ENCODE data around the gene OTOP3.
A peak's percentile ranks its signal among the peaks of the same experiment; 100 is the strongest.

OTOP3 gene

GRCh38 chr17:74978240-74978639 is 42.5 kb downstream of the OTOP3 start (continued):
- TF ChIP-seq PATZ1 (CRISPR knock-in tag; IDR thresholded peaks at IDR 0.05; ENCODE audit: borderline replicate concordance) = no peak
- no peak for TF ChIP-seq ISL1 (CRISPR knock-in tag; IDR thresholded peaks at IDR 0.05)
- no peak for TF ChIP-seq ZFP30 (CRISPR knock-in tag; IDR thresholded peaks at IDR 0.05)
- no peak for TF ChIP-seq PPARA (CRISPR knock-in tag; IDR thresholded peaks at IDR 0.05; ENCODE audit: borderline replicate concordance)
- TF ChIP-seq TOX (CRISPR knock-in tag; IDR thresholded peaks at IDR 0.05; ENCODE audit: borderline replicate concordance) = no peak

- no peak for ATAC-seq
- no peak for TF ChIP-seq ZNF8 (CRISPR knock-in tag; IDR thresholded peaks at IDR 0.05)
- no peak for TF ChIP-seq PPARA (CRISPR knock-in tag; IDR thresholded peaks at IDR 0.05; ENCODE audit: borderline replicate concordance)
- TF ChIP-seq GLIS3 (CRISPR knock-in tag; IDR thresholded peaks at IDR 0.05) = no peak
- no peak for TF ChIP-seq PATZ1 (CRISPR knock-in tag; IDR thresholded peaks at IDR 0.05; ENCODE audit: borderline replicate concordance)
Observed at GRCh38 chr17:74979408-74980146, 43.9 kb downstream of the OTOP3 start.

GRCh38 chr17:74981318-74981978 is 45.8 kb downstream of the OTOP3 start:
- no peak for ATAC-seq
- TF ChIP-seq RARB (CRISPR knock-in tag; IDR thresholded peaks at IDR 0.05) = no peak
- no peak for TF ChIP-seq BACH2 (CRISPR knock-in tag; IDR thresholded peaks at IDR 0.05; ENCODE audit: borderline replicate concordance)
- 0 out of 2 replicates have a peak, but pooled peaks have one; percentile 31 for TF ChIP-seq ZNF8 (CRISPR knock-in tag; IDR thresholded peaks at IDR 0.05)
- no peak for TF ChIP-seq ZNF565 (CRISPR knock-in tag; conservative IDR thresholded peaks at IDR 0.05; ENCODE audit: low read depth)

GRCh38 chr17:74981979-74982662 is 46.4 kb downstream of the OTOP3 start:
- peak; percentile 94 for ATAC-seq
- TF ChIP-seq OSR1 (CRISPR knock-in tag; IDR thresholded peaks at IDR 0.05) = no peak
- no peak for TF ChIP-seq ZNF565 (CRISPR knock-in tag; conservative IDR thresholded peaks at IDR 0.05; ENCODE audit: low read depth)
- no peak for TF ChIP-seq PATZ1 (CRISPR knock-in tag; IDR thresholded peaks at IDR 0.05; ENCODE audit: borderline replicate concordance)
- TF ChIP-seq ZFP3 (CRISPR knock-in tag; IDR thresholded peaks at IDR 0.05) = no peak; the same call in 1 of the 2 replicates
- no peak for TF ChIP-seq POU6F1 (CRISPR knock-in tag; IDR thresholded peaks at IDR 0.05; ENCODE audit: borderline replicate concordance, low read depth)
- TF ChIP-seq ZNF70 (CRISPR knock-in tag; IDR thresholded peaks at IDR 0.05) = 0 out of 2 replicates have a peak, but pooled peaks have one; percentile 44
- TF ChIP-seq ARNTL (CRISPR knock-in tag; IDR thresholded peaks at IDR 0.05; ENCODE audit: borderline replicate concordance, low read depth) = no peak
- no peak for TF ChIP-seq PPARA (CRISPR knock-in tag; IDR thresholded peaks at IDR 0.05; ENCODE audit: borderline replicate concordance)
- 0 out of 2 replicates have a peak, but pooled peaks have one; percentile 54 for TF ChIP-seq SNAI2 (CRISPR knock-in tag; IDR thresholded peaks at IDR 0.05)
- TF ChIP-seq CSRNP3 (CRISPR knock-in tag; IDR thresholded peaks at IDR 0.05) = no peak
- no peak for TF ChIP-seq ZFP30 (CRISPR knock-in tag; IDR thresholded peaks at IDR 0.05)
- no peak for TF ChIP-seq CSDC2 (CRISPR knock-in tag; IDR thresholded peaks at IDR 0.05)
- no peak for TF ChIP-seq ESRRG (CRISPR knock-in tag; IDR thresholded peaks at IDR 0.05)
- no peak for TF ChIP-seq BACH2 (CRISPR knock-in tag; IDR thresholded peaks at IDR 0.05; ENCODE audit: borderline replicate concordance)
- no peak for TF ChIP-seq TSHZ2 (CRISPR knock-in tag; IDR thresholded peaks at IDR 0.05)
- no peak for TF ChIP-seq ZC3H10 (CRISPR knock-in tag; IDR thresholded peaks at IDR 0.05)
- TF ChIP-seq ZNF8 (CRISPR knock-in tag; IDR thresholded peaks at IDR 0.05) = no peak; the same call in 1 of the 2 replicates
- no peak for TF ChIP-seq RARB (CRISPR knock-in tag; IDR thresholded peaks at IDR 0.05)
